ENCODE data around the gene NLGN1.

Gene NLGN1

GRCh38 chr3:174317005-174317404 is 919.5 kb downstream of the NLGN1 start:
- DNase-seq, result no peak

- DNase-seq, result no peak
These were observed 920.6 kb downstream of the NLGN1 start for GRCh38 chr3:174318181-174318580.

- DNase-seq, result no peak
These were observed 924.0 kb downstream of the NLGN1 start for GRCh38 chr3:174321548-174321947.

- DNase-seq, result no peak
These were observed 925.2 kb downstream of the NLGN1 start for GRCh38 chr3:174322789-174323188.

- no peak for DNase-seq
These were observed 927.6 kb downstream of the NLGN1 start for GRCh38 chr3:174325171-174325570.

GRCh38 chr3:174325834-174326700 is 928.5 kb downstream of the NLGN1 start:
- DNase-seq, result no peak

- no peak for DNase-seq
These were observed 931.8 kb downstream of the NLGN1 start for GRCh38 chr3:174329321-174329720.

GRCh38 chr3:174330303-174330702 is 932.8 kb downstream of the NLGN1 start:
- DNase-seq, result no peak

- no peak for DNase-seq
These were observed 933.7 kb downstream of the NLGN1 start for GRCh38 chr3:174331095-174331800.

- no peak for DNase-seq
These were observed 934.8 kb downstream of the NLGN1 start for GRCh38 chr3:174332391-174332790.

- no peak for DNase-seq
These were observed 936.1 kb downstream of the NLGN1 start for GRCh38 chr3:174333640-174334039.

- no peak for DNase-seq
These were observed 936.6 kb downstream of the NLGN1 start for GRCh38 chr3:174334111-174334510.

- no peak for DNase-seq
These were observed 937.8 kb downstream of the NLGN1 start for GRCh38 chr3:174335324-174335723.

- no peak for DNase-seq
These were observed 938.4 kb downstream of the NLGN1 start for GRCh38 chr3:174335910-174336309.

All from activated naive CD4-positive, alpha-beta T cell treated with anti-CD3 and anti-CD28 coated beads, Interleukin-2, amount 50 U/mL, for 16 hours (primary cell).